PC-9 (cell line): ENCODE measurements around the gene BFSP1. TPM values are rescaled to one million over a fixed set of nuclear protein-coding genes. Genes with fewer than 3 reads are reported as not detected.

Experiments used
- BruUV-seq: library from RNA; stranded (reverse); fragments of 400-500 nt; replicated peaks from 2 replicates; lab custom pipeline; 2021; lab: Mats Ljungman, UMichigan
- CTCF ChIA-PET: fragments of 300-600 bp; sonication (Branson Sonifier 250); formaldehyde crosslinking; loops from one replicate; lab custom pipeline; 2022; ENCODE audit warnings: antibody characterized with exemption; lab: Charles Lee
- POLR2A ChIA-PET: fragments of 300-600 bp; sonication (Branson Sonifier 250); formaldehyde crosslinking; loops from one replicate; lab custom pipeline; 2022; ENCODE audit warnings: antibody characterized with exemption; ENCODE audit not compliant: unreplicated experiment; lab: Charles Lee
- DNase-seq, 2 experiments: peaks; one replicate each; pipeline versions ENCODE4 v3.0.0 to v3.0.0-alpha.2; 2015 to 2022; ENCODE audit warnings: mixed read lengths in 1 of 2
- H2AFZ ChIP-seq: fragments of 200-600 bp; sonication (generic); 2 replicates; pipeline ENCODE4 v1.8.1; 2017; ENCODE audit warnings: antibody characterized with exemption
- H3F3A ChIP-seq: fragments of 200-600 bp; sonication (generic); 2 replicates; pipeline ENCODE4 v1.8.1; 2017; ENCODE audit warnings: antibody characterized with exemption, mild to moderate bottlenecking, low read depth; ENCODE audit not compliant: insufficient read depth
- H3K27ac ChIP-seq: fragments of 200-600 bp; sonication (generic); 2 replicates; pipeline ENCODE4 v1.6.1; 2016; ENCODE audit warnings: mixed run types
- H3K27me3 ChIP-seq: fragments of 200-600 bp; sonication (generic); 2 replicates; pipeline ENCODE4 v1.6.1; 2016; ENCODE audit warnings: low read depth, mixed run types; ENCODE audit not compliant: insufficient read depth
- H3K36me3 ChIP-seq: fragments of 200-600 bp; sonication (generic); 2 replicates; pipeline ENCODE4 v1.6.1; 2016; ENCODE audit warnings: low read depth, mixed run types
- H3K4me1 ChIP-seq: fragments of 200-600 bp; sonication (generic); replicated peaks from 2 replicates; pipeline ENCODE4 v1.6.1; 2016; ENCODE audit warnings: mixed run types; ENCODE audit not compliant: insufficient read depth
- H3K4me2 ChIP-seq: fragments of 200-600 bp; sonication (generic); 2 replicates; pipeline ENCODE4 v1.6.1; 2017; ENCODE audit warnings: mixed run types
- H3K4me3 ChIP-seq: fragments of 200-600 bp; sonication (generic); 2 replicates; pipeline ENCODE4 v1.6.1; 2016; ENCODE audit warnings: mixed run types
- H3K79me2 ChIP-seq: fragments of 200-600 bp; sonication (generic); 2 replicates; pipeline ENCODE4 v1.6.1; 2017; ENCODE audit warnings: low read depth, mixed run types
- H3K9me2 ChIP-seq: fragments of 200-600 bp; sonication (generic); 2 replicates; pipeline ENCODE4 v1.8.1; 2017; ENCODE audit warnings: mild to moderate bottlenecking; ENCODE audit not compliant: insufficient read depth
- H3K9me3 ChIP-seq: fragments of 200-600 bp; sonication (generic); 2 replicates; pipeline ENCODE4 v1.8.1; 2016; ENCODE audit warnings: low read depth; ENCODE audit not compliant: insufficient read depth
- H4K20me1 ChIP-seq: fragments of 200-600 bp; sonication (generic); 2 replicates; pipeline ENCODE4 v1.8.1; 2017; ENCODE audit not compliant: insufficient read depth
- CTCF ChIP-seq: fragments of 200-600 bp; sonication (generic); conservative IDR thresholded peaks from 2 replicates; pipeline ENCODE4 v1.6.1; 2017; ENCODE audit warnings: mixed run types, antibody characterized with exemption, mild to moderate bottlenecking, moderate library complexity
- EZH2 ChIP-seq: fragments of 200-600 bp; sonication (generic); IDR thresholded peaks from 2 replicates; pipeline ENCODE4 v1.8.0; 2017; ENCODE audit warnings: antibody characterized with exemption, low read depth
- intact Hi-C: fragments of 100-400 bp; cut with micrococcal nuclease; formaldehyde crosslinking; loops from one replicate; pipeline ENCODE4 v1.10.0; 2022; ENCODE audit not compliant: unreplicated experiment
- total RNA-seq: library from RNA; stranded (reverse); gene quantifications from 2 replicates; pipeline ENCODE4 v1.2.3, GENCODE V29; 2021

BFSP1 gene
- total RNA-seq, 1 experiment from 2014 or later, result 13.8 TPM

- TF ChIP-seq CTCF (no peak), EZH2 (no peak)
- intact Hi-C loops, result no loop called here
- Histone ChIP-seq H4K20me1 (no peaks in the 10 kb centered on the region), H3K9me3 (no peaks in the 10 kb centered on the region; the same call in 1 of the 2 replicates), H3K4me1 (no peaks in the 10 kb centered on the region), H3K4me3 (no peak overlapping the region), H3K27me3 (peaks cover 77% of the 10 kb centered on the region), H3K4me2 (no peak overlapping the region), H3K36me3 (no peaks in the 10 kb centered on the region), H3F3A (no peaks in the 10 kb centered on the region), H3K27ac (no peak overlapping the region), H2AFZ (no peak overlapping the region), H3K79me2 (no peaks in the 10 kb centered on the region), H3K9me2 (no peaks in the 10 kb centered on the region)
- DNase-seq, result no peak
- ChIA-PET CTCF (no interaction called here), POLR2A (no interaction called here)
- no TSS peak for BruUV-seq
Measured at GRCh38 chr20:17488916-17489600, 42.1 kb downstream of the BFSP1 start.

- no peaks in the 10 kb centered on the region for H3K4me1 ChIP-seq
- no peak for DNase-seq
- no peaks in the 10 kb centered on the region for H3K79me2 ChIP-seq
- H3K9me2 ChIP-seq, result no peaks in the 10 kb centered on the region
- no peak overlapping the region for H3K27ac ChIP-seq
- H3F3A ChIP-seq, result no peaks in the 10 kb centered on the region
- BruUV-seq, result no TSS peak
- no peaks in the 10 kb centered on the region for H4K20me1 ChIP-seq
- no peak overlapping the region for H2AFZ ChIP-seq
- intact Hi-C loops, result no loop called here
- H3K4me2 ChIP-seq, result no peak overlapping the region
- no peaks in the 10 kb centered on the region for H3K36me3 ChIP-seq
- POLR2A ChIA-PET, result no interaction called here
- peaks cover 71% of the 10 kb centered on the region for H3K27me3 ChIP-seq
- no peak overlapping the region for H3K4me3 ChIP-seq
- no peak for TF ChIP-seq EZH2
- CTCF ChIA-PET, result no interaction called here
- H3K9me3 ChIP-seq, result no peaks in the 10 kb centered on the region; the same call in 1 of the 2 replicates
Measured at GRCh38 chr20:17485017-17485416, 46.2 kb downstream of the BFSP1 start.

- intact Hi-C loops, result no loop called here
- ChIA-PET POLR2A (no interaction called here), CTCF (no interaction called here)
- DNase-seq, result no peak
- H3K27ac ChIP-seq, result no peak overlapping the region
- no peak overlapping the region for H3K4me3 ChIP-seq
- no TSS peak for BruUV-seq
- H3K9me2 ChIP-seq, result no peaks in the 10 kb centered on the region
- no peaks in the 10 kb centered on the region for H3F3A ChIP-seq
- no peak for TF ChIP-seq CTCF
- no peak for TF ChIP-seq EZH2
- H2AFZ ChIP-seq, result no peak overlapping the region
- H4K20me1 ChIP-seq, result no peaks in the 10 kb centered on the region
- H3K36me3 ChIP-seq, result no peaks in the 10 kb centered on the region
- H3K27me3 ChIP-seq, result peaks cover 60% of the 10 kb centered on the region
- no peaks in the 10 kb centered on the region for H3K79me2 ChIP-seq
- H3K4me1 ChIP-seq, result no peaks in the 10 kb centered on the region
- no peak overlapping the region for H3K4me2 ChIP-seq
- no peaks in the 10 kb centered on the region; the same call in 1 of the 2 replicates for H3K9me3 ChIP-seq
Measured at GRCh38 chr20:17482536-17482935, 48.6 kb downstream of the BFSP1 start.
